Transverse colon (tissue), 4 donors: ENCODE results near the gene CLDN34. TPM values are rescaled to one million over a fixed set of nuclear protein-coding genes. Genes with fewer than 3 reads are reported as not detected.

Source experiments
- DNase-seq: peaks from one replicate; pipeline ENCODE4 v3.0.0-alpha.2; 2019
- H3K27ac ChIP-seq, 4 donors: fragments of 200-600 bp; sonication (generic); 2 replicates each; pipeline ENCODE4 v1.5.1; 2016 to 2018; ENCODE audit warnings: inconsistent platforms in 4 of 4
- H3K27me3 ChIP-seq: fragments of 200-600 bp; sonication (generic); 2 replicates; pipeline ENCODE4 v1.5.1; 2017; ENCODE audit warnings: inconsistent platforms
- H3K36me3 ChIP-seq, 4 donors: fragments of 200-600 bp; sonication (generic); 2 replicates each; pipeline ENCODE4 v1.5.1; 2017 to 2019; ENCODE audit warnings: inconsistent platforms in 4 of 4
- H3K4me1 ChIP-seq, 4 donors: fragments of 200-600 bp; sonication (generic); 2 replicates each; pipeline ENCODE4 v1.5.1; 2017 to 2020; ENCODE audit warnings: inconsistent platforms in 4 of 4
- H3K4me3 ChIP-seq, 4 donors: fragments of 200-600 bp; sonication (generic); 1 replicate in 1 of 4; 2 replicates in 3 of 4; pipeline versions ENCODE4 v1.5.1 to v1.6.1; 2017 to 2019; ENCODE audit warnings: inconsistent platforms in 4 of 4
- H3K9me3 ChIP-seq, 2 donors: fragments of 200-600 bp; sonication (generic); 2 replicates each; pipeline ENCODE4 v1.5.1; 2017 to 2019; ENCODE audit warnings: inconsistent platforms in 2 of 2
- EP300 ChIP-seq: sonication (generic); formaldehyde crosslinking; IDR thresholded peaks from one replicate; pipeline ENCODE4 v1.6.1; 2017; ENCODE audit warnings: antibody characterized with exemption, low read depth
- POLR2A ChIP-seq: fragments of 450-650 bp; IDR thresholded peaks from one replicate; pipeline ENCODE4 v1.6.1; 2016; ENCODE audit warnings: antibody characterized with exemption, mild to moderate bottlenecking, moderate library complexity
- POLR2AphosphoS5 ChIP-seq, 3 donors: sonication (generic); formaldehyde crosslinking; IDR thresholded peaks; one replicate each; pipeline ENCODE4 v1.6.1; 2016; ENCODE audit warnings: antibody characterized with exemption in 3 of 3
- WGBS, 2 donors: methylation state at CpG; one replicate each; pipeline ENCODE4 v1.1.5; 2018; ENCODE audit warnings: low coverage in 1 of 2; 5-methylcytosine and 5-hydroxymethylcytosine counted together
- in situ Hi-C, 4 donors: fragments of 200-750 bp; cut with MboI; loops; one replicate each; pipeline versions ENCODE4 v1.15.0 to v1.15.1; 2017; ENCODE audit warnings: low sequenced_read_pairs in 3 of 4, low pct_ligation_motif_present in 1 of 4, low pct_unique_long_range_greater_than_20kb in 1 of 4
- intact Hi-C: fragments of 100-400 bp; cut with DNase I; formaldehyde crosslinking; loops from one replicate; pipeline ENCODE4 v1.15.1; 2023; ENCODE audit warnings: low total_unique reads
- total RNA-seq, 4 donors: library from RNA; depleted of rRNA; stranded (reverse); fragments of >200 nt; gene quantifications; one replicate each; pipeline ENCODE4 v1.1.0, GENCODE V29; 2016
- TF ChIP-seq, protein P1 (sequence below), 5 experiments: fragments of 200-600 bp in 3 of 5; fragments of 450-650 bp in 2 of 5; sonication (generic) in 3 of 5; IDR thresholded peaks; 1 replicate in 2 of 5; 2 replicates in 3 of 5; pipeline ENCODE4 v1.5.1; 2016 to 2017; ENCODE audit warnings: antibody characterized with exemption in 5 of 5, inconsistent platforms in 3 of 5, mild to moderate bottlenecking in 2 of 5, moderate library complexity in 1 of 5

CLDN34 gene
- total RNA-seq, 4 donors from 2014 or later = 0.82 TPM; not detected in 3

DNA sequence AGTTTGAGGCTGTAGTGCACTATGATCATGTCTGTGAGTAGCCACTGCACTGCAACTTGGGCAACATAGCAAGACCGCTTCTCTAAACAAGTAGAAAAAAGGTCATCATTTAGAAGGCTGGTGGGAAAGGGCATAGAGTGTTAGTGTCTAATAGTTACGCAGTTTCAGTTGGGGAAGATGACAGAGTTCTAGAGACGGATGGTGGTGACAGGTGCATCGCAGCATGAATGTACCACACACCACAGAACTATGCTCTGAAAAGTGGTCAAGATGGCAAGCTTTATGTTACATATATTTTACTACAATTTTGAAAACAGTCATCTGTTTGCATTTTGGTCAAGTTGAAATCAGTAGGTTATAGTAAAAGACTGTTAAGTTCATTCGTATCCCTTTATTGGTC lies 23.7 kb upstream of the CLDN34 start:
- no peak overlapping the region for H3K4me3 ChIP-seq
- intact Hi-C loops (no loop called here), in situ Hi-C loops (no loop called here)
- no peak overlapping the region for H3K27ac ChIP-seq
- H3K4me1 ChIP-seq = no peaks in the 10 kb centered on the region
- no peak for DNase-seq
- no peaks in the 10 kb centered on the region for H3K9me3 ChIP-seq
- H3K36me3 ChIP-seq = no peaks in the 10 kb centered on the region
- no peaks in the 10 kb centered on the region for H3K27me3 ChIP-seq
- TF ChIP-seq POLR2A = no peak
- no peak for TF ChIP-seq POLR2AphosphoS5 (IDR thresholded peaks at IDR 0.05)
- TF ChIP-seq, protein P1, sequence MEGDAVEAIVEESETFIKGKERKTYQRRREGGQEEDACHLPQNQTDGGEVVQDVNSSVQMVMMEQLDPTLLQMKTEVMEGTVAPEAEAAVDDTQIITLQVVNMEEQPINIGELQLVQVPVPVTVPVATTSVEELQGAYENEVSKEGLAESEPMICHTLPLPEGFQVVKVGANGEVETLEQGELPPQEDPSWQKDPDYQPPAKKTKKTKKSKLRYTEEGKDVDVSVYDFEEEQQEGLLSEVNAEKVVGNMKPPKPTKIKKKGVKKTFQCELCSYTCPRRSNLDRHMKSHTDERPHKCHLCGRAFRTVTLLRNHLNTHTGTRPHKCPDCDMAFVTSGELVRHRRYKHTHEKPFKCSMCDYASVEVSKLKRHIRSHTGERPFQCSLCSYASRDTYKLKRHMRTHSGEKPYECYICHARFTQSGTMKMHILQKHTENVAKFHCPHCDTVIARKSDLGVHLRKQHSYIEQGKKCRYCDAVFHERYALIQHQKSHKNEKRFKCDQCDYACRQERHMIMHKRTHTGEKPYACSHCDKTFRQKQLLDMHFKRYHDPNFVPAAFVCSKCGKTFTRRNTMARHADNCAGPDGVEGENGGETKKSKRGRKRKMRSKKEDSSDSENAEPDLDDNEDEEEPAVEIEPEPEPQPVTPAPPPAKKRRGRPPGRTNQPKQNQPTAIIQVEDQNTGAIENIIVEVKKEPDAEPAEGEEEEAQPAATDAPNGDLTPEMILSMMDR (IDR thresholded peaks at IDR 0.05) = no peak
- TF ChIP-seq EP300 = no peak
- WGBS, 2 donors = 86 to 88% methylated on average over 2 to 5 of the region's 5 CpGs

DNA sequence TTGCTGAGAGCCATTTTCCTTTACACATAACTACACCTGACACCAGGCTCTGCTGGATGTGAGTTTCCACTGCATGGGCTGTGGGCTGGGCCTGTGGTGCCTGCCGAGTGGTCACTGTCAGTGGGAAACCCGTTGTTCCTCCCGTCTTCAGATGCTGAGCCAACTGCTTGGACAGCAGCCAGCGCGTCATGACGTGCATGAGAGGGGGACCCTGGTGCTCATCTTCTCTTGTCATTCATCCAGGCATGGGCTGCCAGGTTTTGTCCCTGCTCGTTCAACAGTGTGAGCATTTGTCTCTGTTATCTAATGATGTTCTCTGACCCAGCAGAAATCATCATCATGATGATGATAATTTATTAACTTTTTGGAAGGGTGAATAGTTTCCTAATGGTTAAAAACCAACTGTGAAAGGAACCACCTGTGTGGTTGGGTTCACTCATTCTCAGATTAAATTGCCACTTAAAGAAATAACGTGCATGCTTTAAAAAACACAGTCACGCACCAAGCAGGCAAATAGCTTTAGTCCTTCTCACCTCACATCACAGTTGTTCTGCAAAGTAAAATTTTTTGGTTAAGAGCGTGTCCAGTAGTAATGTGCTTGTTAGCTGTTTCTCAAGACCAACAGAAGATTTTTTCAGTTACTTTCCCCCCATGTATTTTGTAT lies 19.9 kb upstream of the CLDN34 start:
- in situ Hi-C loops = no loop called here
- no peaks in the 10 kb centered on the region for H3K9me3 ChIP-seq
- TF ChIP-seq POLR2A = no peak
- TF ChIP-seq, protein P1 (IDR thresholded peaks at IDR 0.05) = no peak
- no peak for TF ChIP-seq EP300
- 80 to 100% methylated on average over 1 to 10 of the region's 10 CpGs for WGBS, 2 donors
- no peaks in the 10 kb centered on the region for H3K27me3 ChIP-seq
- no peaks in the 10 kb centered on the region for H3K36me3 ChIP-seq
- H3K4me3 ChIP-seq = no peak overlapping the region
- H3K27ac ChIP-seq = no peak overlapping the region
- DNase-seq = no peak
- H3K4me1 ChIP-seq = no peaks in the 10 kb centered on the region
- intact Hi-C loops = no loop called here

DNA sequence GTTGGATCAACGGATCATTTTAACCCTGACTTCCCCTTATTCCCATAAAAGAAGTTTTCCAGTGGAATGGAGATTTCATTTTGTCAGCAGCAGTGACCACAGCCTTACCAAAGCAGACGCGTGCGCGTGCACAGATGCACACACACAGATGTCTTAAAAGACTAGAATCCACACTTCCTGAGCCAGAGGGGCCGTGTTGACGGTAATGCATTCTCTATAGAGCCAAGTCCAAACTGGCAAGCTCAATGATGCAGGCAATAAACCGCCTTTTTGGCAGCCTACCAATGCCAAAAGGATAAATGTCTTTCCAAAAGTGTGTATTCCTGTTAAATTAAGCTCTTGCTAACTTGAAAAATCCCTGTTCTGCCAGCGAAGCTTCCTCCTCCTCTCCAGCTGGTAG lies 18.8 kb upstream of the CLDN34 start:
- H3K9me3 ChIP-seq = no peaks in the 10 kb centered on the region
- no peak for DNase-seq
- TF ChIP-seq EP300 (no peak), POLR2A (no peak), POLR2AphosphoS5 (IDR thresholded peaks at IDR 0.05) (no peak)
- TF ChIP-seq, protein P1 (IDR thresholded peaks at IDR 0.05) = no peak
- in situ Hi-C loops = no loop called here
- no peaks in the 10 kb centered on the region for H3K4me1 ChIP-seq
- no peak overlapping the region for H3K27ac ChIP-seq
- intact Hi-C loops = no loop called here
- H3K4me3 ChIP-seq = no peak overlapping the region
- H3K36me3 ChIP-seq = no peaks in the 10 kb centered on the region
- 83% methylated on average over 9 of the region's 9 CpGs; no CpG with 5 or more reads in 1 of the 2 donors for WGBS, 2 donors
- H3K27me3 ChIP-seq = no peaks in the 10 kb centered on the region

DNA sequence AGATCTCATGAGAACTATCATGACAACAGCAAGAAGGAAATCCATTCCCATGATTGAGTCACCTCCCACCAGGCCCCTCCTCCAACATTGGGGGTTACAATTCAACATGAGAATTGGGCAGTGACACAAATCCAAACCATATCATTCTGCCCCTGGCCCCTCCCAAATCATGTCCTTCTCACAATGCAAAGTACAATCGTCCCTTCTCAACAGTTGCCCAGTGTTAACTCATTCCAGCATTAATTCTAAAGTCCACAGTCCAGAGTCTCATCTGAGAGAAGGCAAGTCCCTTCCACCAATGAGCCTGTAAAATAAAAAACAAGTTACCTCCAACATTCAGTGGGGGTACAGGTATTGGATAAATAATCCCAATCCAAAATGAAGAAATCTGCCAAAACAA lies 14.9 kb upstream of the CLDN34 start:
- TF ChIP-seq POLR2A (no peak), POLR2AphosphoS5 (IDR thresholded peaks at IDR 0.05) (no peak), EP300 (no peak)
- TF ChIP-seq, protein P1 (IDR thresholded peaks at IDR 0.05) = no peak
- no peak for DNase-seq
- no peaks in the 10 kb centered on the region for H3K27me3 ChIP-seq
- H3K36me3 ChIP-seq = no peaks in the 10 kb centered on the region
- H3K4me1 ChIP-seq = no peaks in the 10 kb centered on the region
- 52 to 80% methylated on average over 1 of the region's 1 CpG for WGBS, 2 donors
- no peak overlapping the region for H3K4me3 ChIP-seq
- intact Hi-C loops (no loop called here), in situ Hi-C loops (no loop called here)
- H3K27ac ChIP-seq = no peak overlapping the region
- no peaks in the 10 kb centered on the region for H3K9me3 ChIP-seq
